Measurements from ENCODE around the gene MYL6. TPM values are rescaled to one million over a fixed set of nuclear protein-coding genes. Genes with fewer than 3 reads are reported as not detected.

Gene MYL6
- total and polyA plus RNA-seq, 8 donors = 1,768 to 2,250 (median 1,922) TPM

DNA sequence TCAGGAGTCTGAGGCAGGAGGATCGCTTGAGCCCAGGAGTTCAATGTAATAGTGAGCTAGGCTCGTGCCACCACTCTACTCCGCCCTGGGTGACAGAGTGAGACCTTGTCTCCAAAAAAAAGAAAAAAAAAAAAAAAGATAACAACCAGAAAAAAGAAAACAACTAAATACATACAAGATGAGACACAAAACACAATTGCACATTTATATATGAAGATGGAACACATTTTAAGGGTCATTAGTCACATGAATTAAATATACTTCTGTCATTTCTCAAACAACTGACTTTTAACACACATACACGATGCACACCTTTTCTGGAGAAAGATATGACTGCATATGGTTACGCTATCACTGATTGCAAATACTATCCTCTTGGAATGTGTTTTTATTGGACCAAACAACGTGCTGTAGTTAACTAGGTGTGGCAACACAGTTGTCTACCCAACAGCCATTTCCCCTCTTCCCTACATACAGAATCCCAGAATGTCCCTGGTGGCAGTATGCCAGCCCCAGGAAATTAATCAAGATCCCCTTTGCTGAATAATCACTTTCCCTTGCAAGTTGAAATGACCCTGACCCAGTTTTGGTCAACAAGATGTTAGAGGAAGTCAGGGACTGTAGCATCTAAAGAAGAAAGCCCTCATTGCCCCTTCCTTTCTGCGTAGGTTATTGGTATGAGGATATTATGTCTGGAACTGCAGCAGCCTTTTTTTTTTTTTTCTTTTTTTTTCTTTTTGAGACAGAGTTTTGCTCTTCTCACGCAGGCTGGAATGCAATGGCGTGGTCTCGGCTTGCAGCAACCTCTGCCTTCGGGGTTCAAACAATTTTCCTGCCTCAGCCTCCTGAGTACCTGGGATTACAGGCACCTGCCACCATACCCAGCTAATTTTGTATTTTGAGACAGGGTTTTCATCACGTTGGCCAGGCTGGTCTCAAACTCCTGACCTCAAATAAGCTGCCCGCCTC lies 11.4 kb upstream of the MYL6 start:
- peak overlapping the region in 1 of 2 donors; percentile 16 for H3K27ac ChIP-seq
- H3K4me3 ChIP-seq = no peak overlapping the region
- ATAC-seq (no peak), DNase-seq (peak in 2 of 4 donors; percentile 56 to 78)
- TF ChIP-seq, protein P1, sequence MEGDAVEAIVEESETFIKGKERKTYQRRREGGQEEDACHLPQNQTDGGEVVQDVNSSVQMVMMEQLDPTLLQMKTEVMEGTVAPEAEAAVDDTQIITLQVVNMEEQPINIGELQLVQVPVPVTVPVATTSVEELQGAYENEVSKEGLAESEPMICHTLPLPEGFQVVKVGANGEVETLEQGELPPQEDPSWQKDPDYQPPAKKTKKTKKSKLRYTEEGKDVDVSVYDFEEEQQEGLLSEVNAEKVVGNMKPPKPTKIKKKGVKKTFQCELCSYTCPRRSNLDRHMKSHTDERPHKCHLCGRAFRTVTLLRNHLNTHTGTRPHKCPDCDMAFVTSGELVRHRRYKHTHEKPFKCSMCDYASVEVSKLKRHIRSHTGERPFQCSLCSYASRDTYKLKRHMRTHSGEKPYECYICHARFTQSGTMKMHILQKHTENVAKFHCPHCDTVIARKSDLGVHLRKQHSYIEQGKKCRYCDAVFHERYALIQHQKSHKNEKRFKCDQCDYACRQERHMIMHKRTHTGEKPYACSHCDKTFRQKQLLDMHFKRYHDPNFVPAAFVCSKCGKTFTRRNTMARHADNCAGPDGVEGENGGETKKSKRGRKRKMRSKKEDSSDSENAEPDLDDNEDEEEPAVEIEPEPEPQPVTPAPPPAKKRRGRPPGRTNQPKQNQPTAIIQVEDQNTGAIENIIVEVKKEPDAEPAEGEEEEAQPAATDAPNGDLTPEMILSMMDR (IDR thresholded peaks at IDR 0.05) = no peak
- peaks cover 0 to 37% of the 10 kb centered on the region in 2 donors for H3K36me3 ChIP-seq
- H3K27me3 ChIP-seq = no peaks in the 10 kb centered on the region
- H3K4me1 ChIP-seq = peaks cover 0 to 54% of the 10 kb centered on the region in 2 donors
- H3K9me3 ChIP-seq = no peaks in the 10 kb centered on the region
- intact Hi-C loops (cut with DNase I) = no loop called here

DNA sequence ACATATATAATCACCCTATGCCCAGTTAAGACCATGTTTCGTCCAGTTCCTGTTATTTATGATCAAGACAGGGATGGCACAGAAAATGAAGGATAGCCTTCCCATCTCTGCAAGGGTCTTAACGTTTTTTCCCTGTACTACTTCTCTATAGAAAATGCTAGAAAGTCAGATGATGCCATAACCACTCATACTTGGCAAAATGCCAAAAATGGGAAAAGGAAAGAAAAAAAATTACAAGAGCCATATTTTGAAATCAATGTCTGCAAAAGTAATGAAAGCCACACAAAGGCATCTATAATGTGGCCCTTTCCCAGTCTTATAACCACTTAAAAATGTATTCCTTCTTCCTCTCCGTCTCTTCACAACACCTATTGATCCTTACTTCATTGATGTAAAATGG lies 7.6 kb upstream of the MYL6 start:
- ATAC-seq (no peak), DNase-seq (no peak)
- intact Hi-C loops (cut with DNase I) = no loop called here
- Histone ChIP-seq H3K9me3 (no peaks in the 10 kb centered on the region), H3K4me1 (peaks cover 0 to 41% of the 10 kb centered on the region in 2 donors), H3K27ac (no peak overlapping the region), H3K27me3 (no peaks in the 10 kb centered on the region), H3K36me3 (no peaks in the 10 kb centered on the region), H3K4me3 (no peak overlapping the region)
- TF ChIP-seq, protein P1 (IDR thresholded peaks at IDR 0.05) = no peak

DNA sequence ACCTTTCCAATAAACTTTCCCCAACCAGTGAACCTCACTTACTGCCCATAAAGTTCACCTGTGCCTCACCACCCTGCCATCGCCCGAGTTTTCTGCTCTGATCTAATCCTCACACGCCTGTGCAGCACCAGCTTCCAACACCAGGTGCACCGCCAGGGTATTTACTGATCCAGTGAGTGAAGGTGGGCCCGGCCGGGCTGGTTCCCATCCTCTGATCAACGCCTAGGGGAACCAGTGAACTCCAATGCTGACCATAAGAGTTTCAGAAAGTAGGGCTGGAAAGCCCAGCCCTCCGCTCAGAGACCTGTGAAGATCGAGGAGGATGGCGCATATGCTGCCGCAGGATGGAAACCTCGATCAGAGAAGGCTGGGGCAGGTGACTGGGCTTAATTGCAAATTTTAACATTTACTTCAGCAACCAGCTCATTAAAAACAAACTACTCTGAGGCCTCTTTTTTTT lies 6.5 kb upstream of the MYL6 start:
- H3K27me3 ChIP-seq = no peaks in the 10 kb centered on the region
- DNase-seq (peak in 3 of 4 donors; percentile 55 to 81 (median 70)), ATAC-seq (peak; percentile 76)
- H3K4me3 ChIP-seq = peak overlapping the region; percentile 68 to 79
- peak overlapping the region; percentile 97 for H3K27ac ChIP-seq
- intact Hi-C loops (cut with DNase I) = no loop called here
- H3K9me3 ChIP-seq = no peaks in the 10 kb centered on the region
- no peaks in the 10 kb centered on the region for H3K36me3 ChIP-seq
- peaks cover 1 to 39% of the 10 kb centered on the region in 2 donors for H3K4me1 ChIP-seq
- TF ChIP-seq, protein P1 (IDR thresholded peaks at IDR 0.05) = peak in 1 of 2 donors; percentile 37

DNA sequence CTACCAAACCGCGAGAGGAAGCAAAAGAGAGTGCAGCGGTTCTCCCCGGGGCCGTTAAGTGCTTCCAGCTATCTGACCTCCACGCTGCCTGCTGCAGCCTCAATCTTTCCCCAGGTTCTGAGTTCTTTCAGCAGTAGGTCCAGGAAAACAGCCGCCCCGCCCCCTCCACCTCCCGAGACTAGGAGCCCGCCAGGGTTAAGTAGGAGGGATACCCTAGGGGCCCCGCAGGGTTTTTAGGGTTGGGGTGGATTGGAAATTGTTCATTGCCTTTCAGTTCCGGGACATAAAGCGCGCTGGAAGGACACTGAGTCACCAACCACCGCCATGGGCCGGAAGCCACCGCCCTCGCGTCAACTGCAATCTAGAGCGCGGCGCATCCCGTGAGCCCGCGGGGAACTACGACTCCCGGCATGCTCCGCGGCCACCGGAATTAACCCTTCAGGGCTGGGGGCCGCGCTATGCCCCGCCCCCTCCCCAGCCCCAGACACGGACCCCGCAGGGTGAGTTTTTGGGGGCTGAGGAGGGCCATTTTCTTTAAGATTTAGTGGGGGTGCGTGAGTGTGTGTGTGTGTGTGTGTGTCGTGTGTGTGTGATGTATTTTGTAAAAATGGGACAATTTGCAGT lies 5.9 kb upstream of the MYL6 start, which contains the start of gene MYL6B:
TSS of gene MYL6B (plus strand) at position 456 of the 624 bp plus-strand sequence. CDS start 1,332 bp downstream, outside the sequence.
- DNase-seq = peak; percentile 89 to 97 (median 94)
- intact Hi-C loops (cut with DNase I) = no loop called here
- Histone ChIP-seq H3K9me3 (no peaks in the 10 kb centered on the region), H3K4me3 (peak within 1 kb of the TSS; percentile 68 to 79), H3K36me3 (no peaks in the 10 kb centered on the region), H3K27ac (peak within 1 kb of the TSS; percentile 97), H3K27me3 (no peaks in the 10 kb centered on the region), H3K4me1 (peaks cover 5 to 38% of the 10 kb centered on the region in 2 donors)
- TF ChIP-seq, protein P1 (IDR thresholded peaks at IDR 0.05) = no peak
- peak; percentile 97 for ATAC-seq

Measured in left lung (tissue), 10 donors.